ENCODE results near the gene STXBP2. TPM values are rescaled to one million over a fixed set of nuclear protein-coding genes. Genes with fewer than 3 reads are reported as not detected.

STXBP2 gene
- 28.4 to 45.3 TPM (median 38.6 TPM) in 5 replicates for total RNA-seq (2022; extraction: Qiagen RNA extraction)

DNA sequence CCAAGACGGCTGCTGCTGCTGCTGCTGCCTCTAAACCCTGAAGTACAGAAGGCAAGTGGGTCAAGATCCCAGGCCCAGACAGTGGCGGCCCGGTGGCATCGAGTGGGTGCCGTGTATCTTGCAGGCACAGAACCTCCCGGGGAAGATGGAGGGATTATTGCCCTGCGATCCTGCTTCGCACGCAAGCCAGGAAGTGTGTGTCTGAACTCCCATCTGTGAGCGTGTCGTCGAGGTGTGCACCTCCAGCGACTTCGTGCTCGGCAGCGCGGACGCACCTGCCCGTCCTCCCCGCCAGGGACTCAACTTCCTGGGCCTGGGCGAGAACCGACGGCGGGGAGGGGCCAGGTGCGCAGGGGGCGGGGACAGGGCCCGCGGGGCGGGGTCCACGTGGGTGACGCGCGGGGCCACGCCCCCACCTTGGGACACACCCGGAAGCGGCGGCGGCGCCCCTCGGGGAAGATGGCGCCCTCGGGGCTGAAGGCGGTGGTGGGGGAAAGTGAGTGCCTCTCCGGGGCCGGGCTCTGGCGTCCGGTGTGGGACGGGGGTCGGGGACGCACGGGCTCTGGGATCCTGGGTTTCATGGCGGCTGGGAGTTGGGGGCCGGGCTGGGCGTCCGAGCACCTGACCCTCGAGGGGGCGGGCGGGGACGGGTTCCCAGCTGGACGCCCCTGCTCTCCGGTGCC, at the start of gene STXBP2:
Gene STXBP2 (plus strand): TSS at position 420 of the 683 bp plus-strand sequence. CDS start 40 bp downstream, at position 460.

DNA sequence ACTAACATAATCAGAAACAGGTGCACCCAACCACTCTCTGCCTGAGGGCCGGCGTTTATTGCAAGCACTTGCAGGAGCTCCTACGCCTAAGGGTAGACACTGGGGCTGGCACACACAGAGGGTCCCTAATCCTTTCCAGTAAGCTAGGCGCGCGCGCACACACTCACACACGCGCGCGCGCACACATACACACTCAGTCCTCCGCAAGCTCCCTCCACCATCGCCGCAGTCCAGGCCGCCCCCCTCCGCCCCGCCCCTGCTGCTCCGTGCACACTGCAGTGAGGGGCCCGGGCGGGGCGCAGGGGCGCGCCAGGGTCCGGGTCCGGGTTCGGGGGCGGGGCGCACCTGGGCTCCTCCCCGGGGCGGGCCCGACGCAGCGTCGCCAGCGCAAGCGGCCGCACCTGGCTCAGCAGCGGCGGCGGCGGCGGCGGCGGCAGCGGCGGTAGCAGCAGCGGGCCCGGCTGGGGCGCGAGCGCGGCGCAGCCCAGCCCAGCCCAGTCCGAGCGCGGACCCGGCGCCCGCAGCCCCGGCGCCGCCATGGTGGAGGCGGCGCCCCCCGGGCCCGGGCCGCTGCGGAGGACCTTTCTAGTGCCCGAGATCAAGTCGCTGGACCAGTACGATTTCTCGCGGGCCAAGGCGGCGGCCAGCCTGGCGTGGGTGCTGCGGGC, 41.3 kb upstream of the STXBP2 start, which contains the start of gene CAMSAP3:
Gene CAMSAP3 (plus strand): TSS at position 398 of the 668 bp plus-strand sequence. CDS start 140 bp downstream, at position 538.

DNA sequence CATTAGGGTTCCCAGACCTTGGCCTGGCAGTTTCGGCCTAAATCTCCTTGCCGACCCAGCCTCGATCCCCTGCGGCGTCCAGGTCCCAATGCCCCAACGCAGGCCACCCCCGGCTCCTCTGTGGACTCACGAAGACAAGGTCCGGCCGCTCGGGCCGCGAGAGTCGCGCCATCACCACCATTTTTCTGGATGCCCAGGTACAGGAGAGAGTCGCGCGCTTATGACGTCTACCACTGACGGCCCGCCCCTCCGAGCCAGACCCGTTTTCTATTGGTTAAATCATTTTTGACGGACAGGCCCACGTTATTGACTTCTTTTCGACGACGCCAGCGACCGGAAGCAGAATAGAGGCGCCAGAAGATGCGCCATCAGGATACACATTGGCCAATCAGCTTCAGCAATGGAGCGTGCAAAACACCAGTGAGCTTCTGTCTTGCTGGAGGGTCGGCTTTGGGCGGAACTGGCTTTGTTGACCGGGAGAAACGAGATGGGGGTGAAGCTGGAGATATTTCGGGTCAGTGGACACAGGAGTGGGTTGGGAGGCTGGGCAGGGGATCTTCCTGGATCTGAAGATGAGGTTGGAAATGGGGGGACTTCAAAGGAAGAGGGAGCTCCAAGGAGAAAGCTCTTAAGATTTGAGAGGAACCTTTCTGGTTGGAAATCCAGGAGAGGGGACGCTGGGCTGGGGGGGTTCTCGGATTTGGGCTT, 7.4 kb upstream of the STXBP2 start, which contains the start of the genes PET100 and XAB2:
Gene PET100 (plus strand): TSS at position 447 of the 708 bp plus-strand sequence. CDS start 41 bp downstream, at position 488.
Gene XAB2 (minus strand): TSS at position 199 of the 708 bp plus-strand sequence. CDS start 18 bp downstream, at position 181.

DNA sequence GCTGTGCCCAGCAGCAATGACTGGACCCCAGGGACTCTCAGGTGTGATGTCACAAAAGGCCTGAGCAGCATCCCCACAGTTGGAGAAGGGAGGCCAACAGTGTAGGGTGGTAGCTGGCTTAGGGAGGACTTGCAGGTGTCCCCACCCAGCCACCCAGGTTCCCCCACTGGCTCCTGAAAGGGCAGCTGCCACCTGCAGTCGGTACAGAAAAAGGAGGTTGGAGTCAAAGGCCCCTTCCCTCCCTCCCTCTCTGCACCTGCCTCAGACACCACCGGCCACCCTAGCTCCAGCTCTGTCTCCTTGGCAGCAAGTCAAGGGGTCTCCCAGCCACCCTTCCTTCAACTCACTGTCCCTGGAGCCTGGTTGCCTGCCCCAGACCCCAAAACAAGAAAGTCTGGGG, 3.2 kb upstream of the STXBP2 start, which contains the start of gene PCP2:
Gene PCP2 (minus strand): TSS at position 22 of the 400 bp plus-strand sequence. CDS start 262 bp downstream, outside the sequence.

DNA sequence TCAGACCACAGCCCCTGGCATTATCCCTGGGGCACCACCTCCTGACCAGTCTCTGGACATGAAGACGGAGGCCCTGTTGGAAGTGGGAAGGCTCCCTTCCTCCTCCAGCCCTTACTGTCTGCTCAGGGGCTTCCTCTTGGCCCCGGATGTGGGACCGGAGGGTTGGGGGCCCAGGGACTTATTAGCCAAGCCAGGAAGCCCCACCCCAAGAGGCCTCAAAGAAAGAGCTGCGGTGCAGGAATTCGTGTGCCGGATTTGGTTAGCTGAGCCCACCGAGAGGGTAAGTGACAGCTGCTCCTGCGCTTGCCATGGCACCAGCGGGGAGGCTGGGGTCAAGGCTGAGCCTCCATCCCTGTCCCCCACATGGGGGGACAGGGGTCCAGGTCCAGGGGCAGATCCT, 31.9 kb downstream of the STXBP2 start, which contains the start of gene RETN:
Gene RETN (plus strand): TSS at position 208 of the 400 bp plus-strand sequence. CDS start 278 bp downstream, outside the sequence.

DNA sequence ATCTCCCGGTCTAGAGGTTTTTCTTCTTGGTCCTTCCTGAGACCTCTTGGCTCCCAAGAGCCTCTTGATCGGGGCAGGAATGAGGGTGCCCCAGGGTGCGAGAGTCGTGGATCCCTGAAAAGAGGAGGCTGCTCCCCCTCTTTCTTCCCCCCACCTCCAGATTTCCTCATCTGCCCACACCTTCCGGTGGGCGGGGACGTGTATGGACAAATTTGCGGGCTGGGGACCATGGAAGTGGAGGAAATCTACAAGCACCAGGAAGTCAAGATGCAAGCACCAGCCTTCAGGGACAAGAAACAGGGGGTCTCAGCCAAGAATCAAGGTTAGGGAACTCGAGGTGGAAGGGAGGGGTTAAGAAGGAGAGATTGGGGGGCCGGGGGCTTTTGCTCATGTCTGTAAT, 39.9 kb downstream of the STXBP2 start, which contains the start of gene MCEMP1:
Gene MCEMP1 (plus strand): TSS at position 237 of the 400 bp plus-strand sequence. CDS start 31 bp downstream, at position 268.

DNA sequence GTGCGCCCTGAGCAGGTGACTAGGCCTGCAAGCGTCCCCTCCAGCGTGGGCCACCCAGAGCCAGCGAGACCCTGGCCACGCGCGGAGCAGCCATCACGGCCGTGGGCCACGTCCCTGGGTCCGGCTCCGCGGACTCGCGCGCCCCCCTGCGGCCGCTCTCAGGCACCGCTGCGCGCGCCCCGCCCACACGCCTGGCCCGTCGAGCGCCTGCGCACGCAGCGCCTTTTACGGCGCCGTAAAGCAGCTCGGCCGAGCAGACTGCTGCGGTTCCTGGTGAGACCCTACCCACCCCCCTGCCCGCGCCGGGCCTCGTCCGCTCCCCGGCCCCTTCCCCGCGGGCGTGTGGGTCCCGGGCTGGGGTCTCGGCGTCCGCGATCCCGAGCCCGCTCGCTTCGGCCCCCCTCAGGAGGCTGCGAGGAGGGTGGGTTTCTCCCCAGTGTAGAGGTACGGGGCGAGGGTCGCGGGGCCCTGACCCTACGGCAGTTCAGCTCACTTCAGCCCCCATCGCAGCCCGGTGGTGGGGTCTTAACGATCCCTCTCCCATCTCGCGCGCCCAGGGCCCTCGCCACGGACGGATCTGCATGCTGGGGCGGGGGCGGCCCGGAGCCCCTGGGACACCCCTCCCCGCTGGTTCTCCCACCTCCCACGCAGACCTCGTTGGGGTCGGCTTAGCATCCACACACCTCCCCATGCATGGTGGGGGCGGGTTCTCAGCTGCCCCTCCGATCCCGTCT, 43.9 kb downstream of the STXBP2 start, which contains the start of gene TRAPPC5:
Gene TRAPPC5 (plus strand): TSS at position 228 of the 734 bp plus-strand sequence. CDS start 1,421 bp downstream, outside the sequence.

Other genes with a start within 250 kb of the STXBP2 start
- 1.8 to 2.1 TPM (median 1.9 TPM) in 5 replicates for gene PEX11G, start 148.1 kb upstream of the STXBP2 start, total RNA-seq (2022; extraction: Qiagen RNA extraction)
- 17.7 to 24.8 TPM (median 22.3 TPM) in 5 replicates for gene ZNF358, start 121.0 kb upstream of the STXBP2 start, total RNA-seq (2022; extraction: Qiagen RNA extraction)
- gene MCOLN1, start 114.5 kb upstream of the STXBP2 start, total RNA-seq (2022; extraction: Qiagen RNA extraction), result 9.6 to 12.8 TPM (median 11.7 TPM) in 5 replicates
- gene PNPLA6, start 101.4 kb upstream of the STXBP2 start, total RNA-seq (2022; extraction: Qiagen RNA extraction), result 24.0 to 42.0 TPM (median 40.3 TPM) in 5 replicates
- gene CAMSAP3, start 41.2 kb upstream of the STXBP2 start, total RNA-seq (2022; extraction: Qiagen RNA extraction), result 3.7 to 7.6 TPM (median 6.1 TPM) in 5 replicates
- 18.9 to 29.4 TPM (median 26.3 TPM) in 5 replicates for gene XAB2, start 7.6 kb upstream of the STXBP2 start, total RNA-seq (2022; extraction: Qiagen RNA extraction)
- gene PET100, start 7.3 kb upstream of the STXBP2 start, total RNA-seq (2022; extraction: Qiagen RNA extraction), result 44.7 to 84.3 TPM (median 46.8 TPM) in 5 replicates
- not detected in 5 replicates for gene PCP2, start 3.4 kb upstream of the STXBP2 start, total RNA-seq (2022; extraction: Qiagen RNA extraction)
- gene RETN, start 31.9 kb downstream of the STXBP2 start, total RNA-seq (2022; extraction: Qiagen RNA extraction), result not detected in 5 replicates
- gene MCEMP1, start 40.0 kb downstream of the STXBP2 start, total RNA-seq (2022; extraction: Qiagen RNA extraction), result not detected in 5 replicates
- gene TRAPPC5, start 43.7 kb downstream of the STXBP2 start, total RNA-seq (2022; extraction: Qiagen RNA extraction), result 50.6 to 101 TPM (median 96.9 TPM) in 5 replicates
- gene FCER2, start 65.0 kb downstream of the STXBP2 start, total RNA-seq (2022; extraction: Qiagen RNA extraction), result not detected in 5 replicates
- not detected in 5 replicates for gene CLEC4G, start 95.0 kb downstream of the STXBP2 start, total RNA-seq (2022; extraction: Qiagen RNA extraction)
- gene CD209, start 110.4 kb downstream of the STXBP2 start, total RNA-seq (2022; extraction: Qiagen RNA extraction), result not detected in 5 replicates
- gene CLEC4M, start 126.1 kb downstream of the STXBP2 start, total RNA-seq (2022; extraction: Qiagen RNA extraction), result not detected in 5 replicates
- gene EVI5L, start 193.1 kb downstream of the STXBP2 start, total RNA-seq (2022; extraction: Qiagen RNA extraction), result 0.94 to 1.9 TPM (median 1.8 TPM) in 5 replicates
- 0.30 to 0.51 TPM (median 0.45 TPM) in 5 replicates for gene PRR36, start 237.3 kb downstream of the STXBP2 start, total RNA-seq (2022; extraction: Qiagen RNA extraction)